ENCODE results near the gene KCNK3.
"Not testable (repeated sequence)": the region's sequence is repeated elsewhere in the genome, so short reads cannot be mapped to it uniquely, and the experiment has no call there.

KCNK3 gene

GRCh38 chr2:26759845-26760244, 67.3 kb downstream of the KCNK3 start:
- no peak for DNase-seq

GRCh38 chr2:26760991-26761390, 68.5 kb downstream of the KCNK3 start:
- not testable (repeated sequence) for DNase-seq

DNA sequence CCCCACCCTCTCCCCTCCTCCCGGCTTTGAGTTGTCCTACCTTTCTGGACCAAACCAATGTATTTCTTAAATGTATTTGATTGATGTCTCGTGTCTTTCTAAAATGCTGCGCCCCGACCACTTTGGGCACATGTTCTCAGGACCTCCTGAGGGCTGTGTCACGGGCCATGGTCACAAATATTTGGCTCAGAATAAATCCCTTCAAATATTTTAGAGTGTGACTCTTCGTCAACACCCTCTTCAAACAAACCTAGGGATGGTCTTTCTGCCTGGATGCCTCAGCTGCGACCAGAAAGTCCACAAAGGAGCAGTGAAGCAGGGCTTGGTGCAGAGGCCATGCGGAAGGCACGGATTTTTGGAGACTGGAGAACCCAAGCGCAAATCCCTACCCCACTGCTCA, 70.5 kb downstream of the KCNK3 start:
- DNase-seq = no peak

DNA sequence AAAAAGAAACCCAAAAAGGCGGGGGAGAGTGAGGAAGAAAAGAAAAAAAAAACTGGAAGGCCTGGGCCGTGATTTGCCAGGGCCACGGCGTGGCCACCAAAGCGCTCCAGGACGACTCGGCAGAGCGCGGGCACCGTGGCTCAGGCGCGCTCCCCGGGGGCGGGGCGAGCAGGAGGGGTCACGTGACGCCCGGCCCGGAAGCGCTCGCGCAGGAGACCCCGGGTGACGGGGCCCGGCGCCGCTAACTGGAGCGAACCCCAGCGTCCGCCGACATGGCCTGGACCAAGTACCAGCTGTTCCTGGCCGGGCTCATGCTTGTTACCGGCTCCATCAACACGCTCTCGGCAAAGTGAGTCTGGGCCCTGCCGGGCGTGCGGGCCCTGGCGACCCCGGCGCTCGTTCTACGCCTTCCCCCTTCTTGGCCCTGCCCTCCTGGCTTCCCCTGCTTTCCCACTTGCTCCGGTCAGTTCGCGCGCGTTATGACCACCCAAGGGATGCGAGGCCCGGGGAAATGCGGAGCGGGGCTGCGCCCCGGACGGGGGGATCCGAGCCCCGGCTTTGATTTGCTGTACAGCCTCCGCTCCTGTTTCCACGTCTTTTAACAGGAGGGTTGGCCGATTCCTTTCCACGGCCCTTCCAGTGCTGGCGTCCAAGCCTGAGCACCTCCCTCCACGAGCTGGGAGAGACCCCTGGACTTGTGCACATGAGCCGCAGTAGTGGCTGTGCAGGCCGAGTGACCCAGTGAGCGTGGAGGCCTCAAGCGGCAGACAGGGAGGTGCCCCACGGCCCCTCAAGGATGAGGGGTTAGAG, 71.8 kb downstream of the KCNK3 start, which contains the start of gene SLC35F6:
Gene SLC35F6, plus strand, starts transcription at position 207 of the 810 bp plus-strand sequence. Its CDS starts 66 bp downstream, at position 273.
- peak; percentile 74 for DNase-seq

GRCh38 chr2:26764906-26765305, 72.4 kb downstream of the KCNK3 start:
- no peak for DNase-seq

DNA sequence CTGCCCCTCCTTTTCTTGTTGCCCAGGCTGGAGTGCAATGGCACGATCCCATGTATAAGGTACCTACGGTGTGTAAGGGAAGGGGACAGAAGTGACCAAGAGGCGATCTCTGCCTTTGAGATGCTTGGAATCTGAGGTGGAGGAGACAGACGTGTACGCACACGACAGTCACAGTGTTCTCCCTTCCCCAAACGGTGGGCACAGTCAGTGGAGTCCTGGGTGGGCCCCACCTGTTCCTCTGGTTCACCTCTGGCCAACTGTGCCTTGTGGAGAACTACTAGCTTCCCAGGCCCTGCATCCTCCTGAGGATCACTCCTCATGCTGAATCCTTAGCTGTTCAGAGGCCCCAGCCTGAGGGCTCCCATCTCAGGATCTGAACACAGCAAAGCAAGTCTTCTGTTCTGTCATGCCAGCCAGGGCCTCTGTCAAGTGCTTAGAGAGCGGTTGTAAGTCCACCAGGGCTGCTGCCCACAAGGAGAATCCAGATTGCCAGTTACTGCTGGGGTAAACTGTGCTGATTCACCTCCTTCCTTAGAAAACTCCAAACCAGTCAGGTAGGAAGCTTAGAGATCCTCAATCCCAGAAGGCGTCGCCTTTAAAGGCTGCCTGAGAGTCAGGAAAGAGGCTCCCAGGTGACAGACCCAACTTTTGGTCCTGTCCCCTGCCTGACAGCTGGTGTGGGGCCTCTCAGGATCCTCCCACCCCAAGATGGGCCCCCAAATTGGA, 73.1 kb downstream of the KCNK3 start:
- DNase-seq = no peak

- DNase-seq = no peak
Measured at GRCh38 chr2:26767129-26767528, 74.6 kb downstream of the KCNK3 start.

GRCh38 chr2:26767894-26768487, 75.5 kb downstream of the KCNK3 start:
- DNase-seq = no peak

- DNase-seq = no peak
Measured at GRCh38 chr2:26768759-26769088, 76.2 kb downstream of the KCNK3 start.

DNA sequence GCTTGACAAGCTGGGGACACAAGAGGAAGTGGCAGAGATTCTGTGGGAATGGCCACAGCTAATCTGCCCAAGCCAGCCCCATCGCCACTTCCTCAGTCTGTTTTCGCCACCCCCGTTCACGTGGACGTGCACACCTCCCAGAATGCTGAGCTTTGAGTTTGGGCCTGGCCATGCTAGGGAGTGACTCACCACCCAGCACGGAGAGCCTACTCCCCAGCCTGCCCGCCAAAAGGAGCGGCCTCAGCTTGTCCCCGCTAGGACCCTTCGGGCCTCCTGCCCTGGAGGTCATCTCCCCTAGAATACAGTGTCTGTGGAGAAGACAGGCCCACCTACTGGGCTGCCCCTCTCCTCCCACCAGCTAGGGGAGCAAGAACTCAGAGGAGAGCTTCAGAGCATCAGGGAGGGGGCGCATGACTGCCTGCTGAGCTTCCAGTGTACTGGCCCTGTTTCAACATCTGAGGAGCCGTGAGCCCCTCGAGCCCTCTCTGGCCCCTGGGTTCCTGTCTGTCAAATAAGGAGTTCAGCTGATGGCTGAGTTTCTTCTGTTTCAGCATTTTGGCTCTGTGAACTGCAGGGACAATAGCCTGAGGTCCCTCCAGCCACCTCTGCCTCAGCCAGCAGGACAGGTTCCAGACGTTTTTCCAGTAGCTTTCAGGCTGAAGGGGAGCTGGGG, 76.7 kb downstream of the KCNK3 start:
- no peak for DNase-seq

DNA sequence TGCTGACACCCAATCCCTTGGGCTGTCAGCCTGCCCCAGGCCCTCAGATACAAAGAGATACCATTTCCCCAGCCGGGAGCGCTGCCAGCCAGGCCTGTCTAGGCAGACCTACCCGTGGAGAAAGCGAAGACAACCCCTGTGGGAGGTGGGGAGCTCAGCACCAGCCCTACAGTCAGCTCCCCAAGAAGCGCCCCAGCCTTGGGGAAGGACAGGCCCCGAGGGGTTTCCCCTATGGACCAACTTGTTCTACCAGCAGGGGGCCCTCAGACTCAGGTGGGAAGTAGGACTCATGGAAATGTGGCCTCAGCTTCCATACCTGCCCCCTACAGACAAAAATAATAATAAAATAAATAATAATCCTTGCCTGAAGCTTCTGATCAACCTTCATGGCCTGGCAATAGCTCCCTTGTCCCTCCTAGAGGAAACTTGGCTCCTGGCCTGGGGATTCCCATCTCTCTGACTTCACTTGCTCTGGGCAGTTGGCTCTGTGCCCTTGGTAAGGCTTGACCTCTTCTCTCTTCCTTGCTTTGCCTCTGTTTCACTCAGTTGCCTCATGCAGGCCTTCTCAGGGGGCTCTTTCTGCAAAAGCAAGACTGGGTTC, 78.6 kb downstream of the KCNK3 start:
- no peak for DNase-seq

GRCh38 chr2:26772064-26773001, 79.8 kb downstream of the KCNK3 start:
- DNase-seq = peak; percentile 55

DNA sequence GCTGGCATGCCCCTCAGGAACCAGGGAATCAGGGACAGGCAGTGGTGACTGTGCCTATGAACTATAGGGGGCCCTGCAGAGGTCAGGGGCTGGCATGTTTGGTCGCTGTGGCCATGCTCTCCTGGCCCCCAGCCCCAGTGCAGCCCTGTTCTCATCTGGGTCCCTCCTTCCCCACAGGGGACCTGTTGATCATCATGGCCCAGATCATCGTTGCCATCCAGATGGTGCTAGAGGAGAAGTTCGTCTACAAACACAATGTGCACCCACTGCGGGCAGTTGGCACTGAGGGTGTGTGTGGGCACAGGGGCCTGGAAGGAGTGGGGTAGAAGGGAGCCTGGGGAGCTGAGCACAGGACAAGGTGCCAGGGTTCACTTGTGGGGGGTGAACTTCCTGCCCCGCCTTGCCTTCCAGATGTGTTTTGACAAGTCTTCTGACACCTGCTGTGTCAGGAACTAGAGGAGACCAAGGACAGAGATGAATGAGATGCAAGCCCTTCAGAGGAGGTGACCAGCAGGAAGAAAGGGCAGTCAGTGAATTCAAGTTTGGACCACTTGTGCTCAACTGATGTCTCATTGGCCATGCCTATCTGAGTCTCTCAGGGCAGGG, 83.8 kb downstream of the KCNK3 start:
- no peak for DNase-seq

DNA sequence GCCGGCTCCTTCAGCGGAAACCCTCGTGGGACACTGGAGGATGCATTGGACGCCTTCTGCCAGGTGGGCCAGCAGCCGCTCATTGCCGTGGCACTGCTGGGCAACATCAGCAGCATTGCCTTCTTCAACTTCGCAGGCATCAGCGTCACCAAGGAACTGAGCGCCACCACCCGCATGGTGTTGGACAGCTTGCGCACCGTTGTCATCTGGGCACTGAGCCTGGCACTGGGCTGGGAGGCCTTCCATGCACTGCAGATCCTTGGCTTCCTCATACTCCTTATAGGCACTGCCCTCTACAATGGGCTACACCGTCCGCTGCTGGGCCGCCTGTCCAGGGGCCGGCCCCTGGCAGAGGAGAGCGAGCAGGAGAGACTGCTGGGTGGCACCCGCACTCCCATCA, 85.6 kb downstream of the KCNK3 start:
- no peak for DNase-seq

- no peak for DNase-seq
Measured at GRCh38 chr2:26778507-26778906, 86.0 kb downstream of the KCNK3 start.

DNA sequence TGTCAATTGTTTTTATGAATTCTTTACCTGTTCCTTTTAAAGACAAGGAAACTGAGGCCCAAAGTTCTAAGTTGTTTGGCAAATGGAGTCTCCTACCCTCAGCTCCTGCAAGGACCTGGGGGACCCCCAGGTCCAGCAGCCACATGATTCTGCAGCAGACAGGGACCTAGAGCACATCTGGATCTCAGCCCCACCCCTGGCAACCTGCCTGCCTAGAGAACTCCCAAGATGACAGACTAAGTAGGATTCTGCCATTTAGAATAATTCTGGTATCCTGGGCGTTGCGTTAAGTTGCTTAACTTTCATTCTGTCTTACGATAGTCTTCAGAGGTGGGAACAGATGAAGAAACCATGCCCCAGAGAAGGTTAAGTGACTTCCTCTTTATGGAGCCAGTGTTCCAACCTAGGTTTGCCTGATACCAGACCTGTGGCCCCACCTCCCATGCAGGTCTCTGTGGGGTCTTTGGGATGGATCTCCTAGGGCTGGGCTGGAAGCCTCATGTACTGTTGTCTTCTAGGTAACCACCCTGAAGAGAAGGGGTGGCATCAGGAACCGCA, 87.8 kb downstream of the KCNK3 start:
- DNase-seq = no peak

Data from COR-L47 (cell line).